HepG2 (cell line): Measurements from ENCODE around the gene C5orf15. TPM values are rescaled to one million over a fixed set of nuclear protein-coding genes. Genes with fewer than 3 reads are reported as not detected.

Experiments used
- CHD4 ChIP-seq: fragments of 200-600 bp; sonication (generic); IDR thresholded peaks from 2 replicates; pipeline ENCODE4 v1.7.0; 2017; ENCODE audit warnings: mild to moderate bottlenecking, low read length, borderline replicate concordance
- GTF2F1 ChIP-seq: fragments of 150-350 bp; IDR thresholded peaks from 2 replicates; pipeline ENCODE4 v1.6.1; 2014; ENCODE audit warnings: low read length
- JDP2 ChIP-seq: sonication (generic); formaldehyde crosslinking; IDR thresholded peaks from 2 replicates; pipeline ENCODE4 v1.8.1; 2022; ENCODE audit warnings: missing genetic modification reagents, borderline replicate concordance
- KDM5B ChIP-seq: sonication (generic); formaldehyde crosslinking; IDR thresholded peaks from 2 replicates; pipeline ENCODE4 v1.4.0; 2020; ENCODE audit warnings: missing genetic modification reagents, mild to moderate bottlenecking, borderline replicate concordance
- MTF2 ChIP-seq: sonication (generic); formaldehyde crosslinking; IDR thresholded peaks from 2 replicates; pipeline ENCODE4 v1.5.0; 2020; ENCODE audit warnings: missing genetic modification reagents, borderline replicate concordance
- MYC ChIP-seq: sonication (generic); formaldehyde crosslinking; IDR thresholded peaks from 2 replicates; pipeline ENCODE4 v1.9.0; 2021; ENCODE audit warnings: missing genetic modification reagents, borderline replicate concordance
- RARA ChIP-seq: IDR thresholded peaks from 2 replicates; pipeline ENCODE4 v1.6.1; 2016; ENCODE audit warnings: missing genetic modification reagents, missing compliant biosample characterization
- YEATS4 ChIP-seq: sonication (generic); formaldehyde crosslinking; IDR thresholded peaks from 2 replicates; pipeline ENCODE4 v1.4.0; 2020; ENCODE audit warnings: missing genetic modification reagents, borderline replicate concordance
- ZNF766 ChIP-seq: sonication (generic); formaldehyde crosslinking; IDR thresholded peaks from 2 replicates; pipeline ENCODE4 v1.5.0; 2020; ENCODE audit warnings: missing genetic modification reagents, borderline replicate concordance
- ZNF879 ChIP-seq: sonication (generic); formaldehyde crosslinking; IDR thresholded peaks from 2 replicates; pipeline ENCODE4 v1.8.1; 2023; ENCODE audit warnings: missing genetic modification reagents
- polyA plus RNA-seq, 8 experiments: library from polyadenylated mRNA; depleted of rRNA in 3 of 8; stranded (reverse) in 7 of 8; unstranded in 1 of 8; fragments of >200 nt; fragmentation: Illumina TruSeq in 4 of 8; extraction: Trizol in 4 of 8; gene quantifications; 2 replicates each; pipeline versions ENCODE4 v1.2.1 to v1.2.3, GENCODE V29; 2011 to 2016; ENCODE audit warnings: low read depth in 4 of 8, missing spikeins in 1 of 8, mixed read lengths in 1 of 8; ENCODE audit not compliant: insufficient read depth in 1 of 8
- total RNA-seq, 5 experiments: library from RNA; depleted of rRNA; stranded (reverse); fragments of >200 nt; fragmentation: Illumina TruSeq; extraction: Trizol; gene quantifications; 2 replicates each; pipeline ENCODE4 v1.2.3, GENCODE V29; 2016; ENCODE audit warnings: low read depth in 1 of 5
- TF ChIP-seq, protein P1 (sequence below): sonication (generic); formaldehyde crosslinking; IDR thresholded peaks from 2 replicates; pipeline ENCODE4 v1.8.1; 2023; ENCODE audit warnings: mild to moderate bottlenecking, missing genetic modification reagents
- TF ChIP-seq, protein P2 (sequence below): sonication (generic); formaldehyde crosslinking; IDR thresholded peaks from 2 replicates; pipeline ENCODE4 v1.5.0; 2020; ENCODE audit warnings: mild to moderate bottlenecking, missing genetic modification reagents
- TF ChIP-seq, protein P3 (sequence below): sonication (generic); formaldehyde crosslinking; IDR thresholded peaks from 2 replicates; pipeline ENCODE4 v1.8.0; 2023; ENCODE audit warnings: mild to moderate bottlenecking, missing genetic modification reagents
- TF ChIP-seq, protein P4 (sequence below), 2 experiments: sonication (generic) in 1 of 2; formaldehyde crosslinking in 1 of 2; IDR thresholded peaks; 2 replicates each; pipeline versions ENCODE4 v1.6.1 to v1.9.0; 2014 to 2022; ENCODE audit warnings: antibody characterized with exemption in 1 of 2, borderline replicate concordance in 1 of 2, inconsistent platforms in 1 of 2, low read depth in 1 of 2, missing genetic modification reagents in 1 of 2
- TF ChIP-seq, protein P5 (sequence below): sonication (generic); formaldehyde crosslinking; IDR thresholded peaks from 2 replicates; pipeline ENCODE4 v1.5.1; 2020; ENCODE audit warnings: missing genetic modification reagents, mild to moderate bottlenecking, borderline replicate concordance

The C5orf15 gene
- total and polyA plus RNA-seq, 2 of the 13 experiments (the other 11 are each of a cell fraction or from before 2014, with no cell fraction given) = 58.5 to 82.7 TPM

DNA sequence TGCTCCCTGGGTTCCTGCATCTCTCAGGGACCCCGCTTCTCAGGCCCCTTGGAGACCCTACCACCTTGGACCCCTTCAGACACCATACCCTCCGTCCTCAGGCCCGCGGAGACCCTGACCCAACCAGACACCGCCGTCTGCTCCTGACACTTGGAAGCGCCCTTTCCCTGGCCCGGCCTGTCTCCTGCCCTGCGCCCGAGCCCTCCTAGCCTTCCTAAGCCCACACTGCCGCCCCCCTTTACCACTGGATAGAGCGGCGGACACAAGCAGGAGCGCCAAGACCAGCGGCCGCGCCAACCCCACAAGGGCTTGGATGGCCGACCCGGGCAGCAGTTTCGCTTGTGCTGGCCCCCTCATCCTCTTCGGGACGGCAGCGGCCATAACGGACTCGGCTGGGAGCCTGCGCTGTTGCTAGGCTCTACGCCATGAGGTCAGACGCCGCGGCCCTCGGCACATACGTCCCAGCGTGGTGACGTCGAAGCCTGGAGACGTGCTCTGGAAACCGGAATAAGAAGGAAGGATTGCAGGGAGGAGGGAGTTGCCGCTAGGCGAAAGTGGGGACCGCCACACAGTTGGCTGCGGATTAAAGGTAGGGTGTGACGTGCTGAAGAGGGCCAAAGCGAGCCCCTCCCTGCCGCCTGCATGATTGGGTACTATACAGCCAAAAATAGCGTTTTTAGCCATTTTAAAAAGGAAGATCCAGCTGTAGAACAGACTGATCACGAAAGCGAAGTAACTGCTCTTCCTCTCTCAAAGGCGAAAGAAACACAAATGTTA, at the start of gene C5orf15 (continued):
- TF ChIP-seq CHD4 (peak; percentile 0; the same call in 1 of the 2 replicates), YEATS4 (CRISPR knock-in tag) (peak; percentile 48; the same call in 1 of the 2 replicates), ZNF879 (no peak), JDP2 (CRISPR knock-in tag) (no peak), MTF2 (CRISPR knock-in tag) (0 out of 2 replicates have a peak, but pooled peaks have one; percentile 66), ZNF766 (CRISPR knock-in tag) (peak; percentile 35; the same call in 1 of the 2 replicates), GTF2F1 (no peak), MYC (peak; percentile 84; the same call in 1 of the 2 replicates), KDM5B (CRISPR knock-in tag) (peak; percentile 86; the same call in 1 of the 2 replicates), RARA (CRISPR knock-in tag) (no peak)
- TF ChIP-seq, protein P1, sequence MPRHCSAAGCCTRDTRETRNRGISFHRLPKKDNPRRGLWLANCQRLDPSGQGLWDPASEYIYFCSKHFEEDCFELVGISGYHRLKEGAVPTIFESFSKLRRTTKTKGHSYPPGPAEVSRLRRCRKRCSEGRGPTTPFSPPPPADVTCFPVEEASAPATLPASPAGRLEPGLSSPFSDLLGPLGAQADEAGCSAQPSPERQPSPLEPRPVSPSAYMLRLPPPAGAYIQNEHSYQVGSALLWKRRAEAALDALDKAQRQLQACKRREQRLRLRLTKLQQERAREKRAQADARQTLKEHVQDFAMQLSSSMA (CRISPR knock-in tag) = no peak
- TF ChIP-seq, protein P2, sequence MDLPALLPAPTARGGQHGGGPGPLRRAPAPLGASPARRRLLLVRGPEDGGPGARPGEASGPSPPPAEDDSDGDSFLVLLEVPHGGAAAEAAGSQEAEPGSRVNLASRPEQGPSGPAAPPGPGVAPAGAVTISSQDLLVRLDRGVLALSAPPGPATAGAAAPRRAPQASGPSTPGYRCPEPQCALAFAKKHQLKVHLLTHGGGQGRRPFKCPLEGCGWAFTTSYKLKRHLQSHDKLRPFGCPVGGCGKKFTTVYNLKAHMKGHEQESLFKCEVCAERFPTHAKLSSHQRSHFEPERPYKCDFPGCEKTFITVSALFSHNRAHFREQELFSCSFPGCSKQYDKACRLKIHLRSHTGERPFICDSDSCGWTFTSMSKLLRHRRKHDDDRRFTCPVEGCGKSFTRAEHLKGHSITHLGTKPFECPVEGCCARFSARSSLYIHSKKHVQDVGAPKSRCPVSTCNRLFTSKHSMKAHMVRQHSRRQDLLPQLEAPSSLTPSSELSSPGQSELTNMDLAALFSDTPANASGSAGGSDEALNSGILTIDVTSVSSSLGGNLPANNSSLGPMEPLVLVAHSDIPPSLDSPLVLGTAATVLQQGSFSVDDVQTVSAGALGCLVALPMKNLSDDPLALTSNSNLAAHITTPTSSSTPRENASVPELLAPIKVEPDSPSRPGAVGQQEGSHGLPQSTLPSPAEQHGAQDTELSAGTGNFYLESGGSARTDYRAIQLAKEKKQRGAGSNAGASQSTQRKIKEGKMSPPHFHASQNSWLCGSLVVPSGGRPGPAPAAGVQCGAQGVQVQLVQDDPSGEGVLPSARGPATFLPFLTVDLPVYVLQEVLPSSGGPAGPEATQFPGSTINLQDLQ (CRISPR knock-in tag) = no peak
- TF ChIP-seq, protein P3, sequence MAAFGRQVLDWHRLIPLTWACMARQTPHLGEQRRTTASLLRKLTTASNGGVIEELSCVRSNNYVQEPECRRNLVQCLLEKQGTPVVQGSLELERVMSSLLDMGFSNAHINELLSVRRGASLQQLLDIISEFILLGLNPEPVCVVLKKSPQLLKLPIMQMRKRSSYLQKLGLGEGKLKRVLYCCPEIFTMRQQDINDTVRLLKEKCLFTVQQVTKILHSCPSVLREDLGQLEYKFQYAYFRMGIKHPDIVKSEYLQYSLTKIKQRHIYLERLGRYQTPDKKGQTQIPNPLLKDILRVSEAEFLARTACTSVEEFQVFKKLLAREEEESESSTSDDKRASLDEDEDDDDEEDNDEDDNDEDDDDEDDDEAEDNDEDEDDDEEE (CRISPR knock-in tag) = peak; percentile 57; the same call in 1 of the 2 replicates
- TF ChIP-seq, protein P4, sequence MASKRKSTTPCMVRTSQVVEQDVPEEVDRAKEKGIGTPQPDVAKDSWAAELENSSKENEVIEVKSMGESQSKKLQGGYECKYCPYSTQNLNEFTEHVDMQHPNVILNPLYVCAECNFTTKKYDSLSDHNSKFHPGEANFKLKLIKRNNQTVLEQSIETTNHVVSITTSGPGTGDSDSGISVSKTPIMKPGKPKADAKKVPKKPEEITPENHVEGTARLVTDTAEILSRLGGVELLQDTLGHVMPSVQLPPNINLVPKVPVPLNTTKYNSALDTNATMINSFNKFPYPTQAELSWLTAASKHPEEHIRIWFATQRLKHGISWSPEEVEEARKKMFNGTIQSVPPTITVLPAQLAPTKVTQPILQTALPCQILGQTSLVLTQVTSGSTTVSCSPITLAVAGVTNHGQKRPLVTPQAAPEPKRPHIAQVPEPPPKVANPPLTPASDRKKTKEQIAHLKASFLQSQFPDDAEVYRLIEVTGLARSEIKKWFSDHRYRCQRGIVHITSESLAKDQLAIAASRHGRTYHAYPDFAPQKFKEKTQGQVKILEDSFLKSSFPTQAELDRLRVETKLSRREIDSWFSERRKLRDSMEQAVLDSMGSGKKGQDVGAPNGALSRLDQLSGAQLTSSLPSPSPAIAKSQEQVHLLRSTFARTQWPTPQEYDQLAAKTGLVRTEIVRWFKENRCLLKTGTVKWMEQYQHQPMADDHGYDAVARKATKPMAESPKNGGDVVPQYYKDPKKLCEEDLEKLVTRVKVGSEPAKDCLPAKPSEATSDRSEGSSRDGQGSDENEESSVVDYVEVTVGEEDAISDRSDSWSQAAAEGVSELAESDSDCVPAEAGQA (IDR thresholded peaks at IDR 0.05; ENCODE audit: low read depth) = peak; percentile 95
- TF ChIP-seq, protein P4 (CRISPR knock-in tag; IDR thresholded peaks at IDR 0.05; ENCODE audit: borderline replicate concordance) = no peak
- TF ChIP-seq, protein P5, sequence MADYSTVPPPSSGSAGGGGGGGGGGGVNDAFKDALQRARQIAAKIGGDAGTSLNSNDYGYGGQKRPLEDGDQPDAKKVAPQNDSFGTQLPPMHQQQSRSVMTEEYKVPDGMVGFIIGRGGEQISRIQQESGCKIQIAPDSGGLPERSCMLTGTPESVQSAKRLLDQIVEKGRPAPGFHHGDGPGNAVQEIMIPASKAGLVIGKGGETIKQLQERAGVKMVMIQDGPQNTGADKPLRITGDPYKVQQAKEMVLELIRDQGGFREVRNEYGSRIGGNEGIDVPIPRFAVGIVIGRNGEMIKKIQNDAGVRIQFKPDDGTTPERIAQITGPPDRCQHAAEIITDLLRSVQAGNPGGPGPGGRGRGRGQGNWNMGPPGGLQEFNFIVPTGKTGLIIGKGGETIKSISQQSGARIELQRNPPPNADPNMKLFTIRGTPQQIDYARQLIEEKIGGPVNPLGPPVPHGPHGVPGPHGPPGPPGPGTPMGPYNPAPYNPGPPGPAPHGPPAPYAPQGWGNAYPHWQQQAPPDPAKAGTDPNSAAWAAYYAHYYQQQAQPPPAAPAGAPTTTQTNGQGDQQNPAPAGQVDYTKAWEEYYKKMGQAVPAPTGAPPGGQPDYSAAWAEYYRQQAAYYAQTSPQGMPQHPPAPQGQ (CRISPR knock-in tag) = 0 out of 2 replicates have a peak, but pooled peaks have one; percentile 46
